Measurements from ENCODE around the gene ZDHHC20. TPM values are rescaled to one million over a fixed set of nuclear protein-coding genes. Genes with fewer than 3 reads are reported as not detected.

ZDHHC20 gene
- total and polyA plus RNA-seq, 2 of the 13 experiments (the other 11 are each of a cell fraction or from before 2014, with no cell fraction given): 19.9 to 59.9 TPM

GRCh38 chr13:21372530-21372929, 86.6 kb downstream of the ZDHHC20 start:
- Histone ChIP-seq H3K36me3 (replicated peaks in 1 of 2; ENCODE audit: control insufficient read depth in 1 of 2, insufficient read depth in 2 of 2, low read length in 2 of 2) (peaks cover 3 to 4% of the 10 kb centered on the region in 2 experiments; a peak in 3 of 5 replicates), H4K20me1 (ENCODE audit: insufficient read depth, low read length) (no peaks in the 10 kb centered on the region), H3K9me3 (ENCODE audit: low read length) (no peaks in the 10 kb centered on the region), H3K4me1 (ENCODE audit: insufficient read depth, low read length) (no peaks in the 10 kb centered on the region), H3K4me2 (ENCODE audit: low read depth, low read length) (no peak overlapping the region), H3K4me3 (replicated peaks in 1 of 3; ENCODE audit: insufficient read depth in 1 of 3, low read depth in 2 of 3, low read length in 3 of 3) (no peak overlapping the region), H2AFZ (ENCODE audit: low read length) (no peak overlapping the region), H3K9ac (ENCODE audit: insufficient read depth, low read depth, low read length) (no peak overlapping the region), H3K27ac (ENCODE audit: extremely low read length, insufficient read depth, low read length) (no peak overlapping the region), H3K27me3 (ENCODE audit: control insufficient read depth in 1 of 2, insufficient read depth in 2 of 2, low read length in 2 of 2) (no peaks in the 10 kb centered on the region), H3K79me2 (ENCODE audit: insufficient read depth, low read length) (no peaks in the 10 kb centered on the region)
- TF ChIP-seq RORA (CRISPR knock-in tag; IDR thresholded peaks at IDR 0.05): no peak
- no peak for TF ChIP-seq ZNF512B (CRISPR knock-in tag; IDR thresholded peaks at IDR 0.05; ENCODE audit: borderline replicate concordance)
- TF ChIP-seq ZFX (CRISPR knock-in tag; IDR thresholded peaks at IDR 0.05; ENCODE audit: low read depth): no peak
- no peak for TF ChIP-seq THAP8 (CRISPR knock-in tag; IDR thresholded peaks at IDR 0.05; ENCODE audit: borderline replicate concordance)
- TF ChIP-seq ZNF781 (CRISPR knock-in tag; IDR thresholded peaks at IDR 0.05; ENCODE audit: borderline replicate concordance, not compliant biosample characterization): no peak
- TF ChIP-seq ZNF605 (CRISPR knock-in tag; IDR thresholded peaks at IDR 0.05): no peak
- TF ChIP-seq FOXA1 (IDR thresholded peaks at IDR 0.05): no peak
- no peak for TF ChIP-seq FOXA1 (CRISPR knock-in tag; IDR thresholded peaks at IDR 0.05)
- no peak for TF ChIP-seq U2AF2 (IDR thresholded peaks at IDR 0.05; ENCODE audit: low read depth, low read length)
- TF ChIP-seq MEIS1 (CRISPR knock-in tag; IDR thresholded peaks at IDR 0.05; ENCODE audit: borderline replicate concordance): no peak
- no peak for TF ChIP-seq MED13 (CRISPR knock-in tag; IDR thresholded peaks at IDR 0.05)
- TF ChIP-seq UBTF (CRISPR knock-in tag; IDR thresholded peaks at IDR 0.05): no peak
- no peak for TF ChIP-seq ZC3H13 (CRISPR knock-in tag; IDR thresholded peaks at IDR 0.05)
- TF ChIP-seq U2AF1 (optimal IDR thresholded peaks at IDR 0.05; ENCODE audit: low read depth, low read length): no peak
- no peak for TF ChIP-seq IRF2 (CRISPR knock-in tag; IDR thresholded peaks at IDR 0.05)
- no TSS peak for BruUV-seq (replicated peaks)
- POLR2A ChIA-PET: no interaction called here
- no peak for FAIRE-seq
- intact Hi-C loops (cut with micrococcal nuclease; ENCODE audit: unreplicated experiment) (no loop called here), in situ Hi-C loops (cut with HindIII; ENCODE audit: extremely low pct_ligation_motif_present, low pct_unique_long_range_greater_than_20kb) (no loop called here)
- 91% methylated on average over 1 of the region's 1 CpG for WGBS (ENCODE audit: low lambda C conversion rate)
- CTCF ChIA-PET (ENCODE audit: low intra/inter-chr PET ratio, low total read pairs): no interaction called here
- ATAC-seq: no peak
- no peak for DNase-seq (ENCODE audit: low spot score)
